HepG2 (cell line): ENCODE measurements around the gene VWA1. TPM values are rescaled to one million over a fixed set of nuclear protein-coding genes. Genes with fewer than 3 reads are reported as not detected.

Experiments
- ARID2 ChIP-seq: sonication (generic); formaldehyde crosslinking; IDR thresholded peaks from 2 replicates; pipeline ENCODE4 v1.8.1; 2022; ENCODE audit warnings: mild to moderate bottlenecking, missing genetic modification reagents, borderline replicate concordance
- CHD2 ChIP-seq: IDR thresholded peaks from 2 replicates; pipeline ENCODE4 v1.6.1; 2011; ENCODE audit warnings: low read depth, low read length, improper control_type of control experiment
- CREM ChIP-seq, 2 experiments: sonication (generic) in 1 of 2; formaldehyde crosslinking in 1 of 2; IDR thresholded peaks; 2 replicates each; pipeline versions ENCODE4 v1.4.0 to v1.6.1; 2016 to 2020; ENCODE audit warnings: antibody characterized with exemption in 1 of 2, mild to moderate bottlenecking in 1 of 2, missing genetic modification reagents in 1 of 2
- DMAP1 ChIP-seq: IDR thresholded peaks from 2 replicates; pipeline ENCODE4 v1.6.1; 2016
- HNRNPLL ChIP-seq: fragments of 200-400 bp; formaldehyde crosslinking; IDR thresholded peaks from 2 replicates; pipeline ENCODE4 v1.6.1; 2017; ENCODE audit warnings: mild to moderate bottlenecking, low read depth, low read length; ENCODE audit not compliant: poor library complexity, severe bottlenecking
- ISL2 ChIP-seq: sonication (generic); formaldehyde crosslinking; IDR thresholded peaks from 2 replicates; pipeline ENCODE4 v1.5.0; 2020; ENCODE audit warnings: missing genetic modification reagents
- KDM3A ChIP-seq: IDR thresholded peaks from 2 replicates; pipeline ENCODE4 v1.6.1; 2018; ENCODE audit warnings: low read depth, missing compliant biosample characterization
- MEIS1 ChIP-seq: sonication (generic); formaldehyde crosslinking; IDR thresholded peaks from 2 replicates; pipeline ENCODE4 v1.9.0; 2021; ENCODE audit warnings: mild to moderate bottlenecking, missing genetic modification reagents, moderate library complexity, borderline replicate concordance
- MXD4 ChIP-seq: IDR thresholded peaks from 2 replicates; pipeline ENCODE4 v1.6.1; 2016; ENCODE audit warnings: mild to moderate bottlenecking, missing biosample characterization, missing genetic modification reagents
- NFKBIZ ChIP-seq: IDR thresholded peaks from 2 replicates; pipeline ENCODE4 v1.6.1; 2018; ENCODE audit warnings: missing genetic modification reagents, missing compliant biosample characterization
- RARA ChIP-seq: IDR thresholded peaks from 2 replicates; pipeline ENCODE4 v1.6.1; 2016; ENCODE audit warnings: missing genetic modification reagents, missing compliant biosample characterization
- RBFOX2 ChIP-seq: fragments of 200-400 bp; formaldehyde crosslinking; IDR thresholded peaks from 2 replicates; pipeline ENCODE4 v1.6.1; 2017; ENCODE audit warnings: low read depth, mild to moderate bottlenecking, low read length
- RXRA ChIP-seq: sonication (generic); formaldehyde crosslinking; IDR thresholded peaks from 2 replicates; pipeline ENCODE4 v1.5.1; 2020; ENCODE audit warnings: missing genetic modification reagents
- SNAPC4 ChIP-seq: sonication (generic); formaldehyde crosslinking; IDR thresholded peaks from 2 replicates; pipeline ENCODE4 v1.4.0; 2020; ENCODE audit warnings: mild to moderate bottlenecking, missing genetic modification reagents
- SRSF1 ChIP-seq: fragments of 200-400 bp; formaldehyde crosslinking; optimal IDR thresholded peaks from 2 replicates; pipeline ENCODE3; 2017; ENCODE audit warnings: mild to moderate bottlenecking, low read depth, low read length, moderate library complexity
- TRIM24 ChIP-seq: sonication (generic); formaldehyde crosslinking; IDR thresholded peaks from 2 replicates; pipeline ENCODE4 v1.8.0; 2022; ENCODE audit warnings: mild to moderate bottlenecking, missing genetic modification reagents
- ZBTB20 ChIP-seq: sonication (generic); formaldehyde crosslinking; IDR thresholded peaks from 2 replicates; pipeline ENCODE4 v1.8.1; 2023; ENCODE audit warnings: missing genetic modification reagents, low read depth, mild to moderate bottlenecking, borderline replicate concordance
- ZNF124 ChIP-seq: sonication (generic); formaldehyde crosslinking; IDR thresholded peaks from 2 replicates; pipeline ENCODE4 v1.4.0; 2020; ENCODE audit warnings: missing genetic modification reagents
- ZNF234 ChIP-seq: sonication (generic); formaldehyde crosslinking; conservative IDR thresholded peaks from 2 replicates; pipeline ENCODE4 v1.5.1; 2020; ENCODE audit warnings: mild to moderate bottlenecking, missing genetic modification reagents
- ZNF251 ChIP-seq: sonication (generic); formaldehyde crosslinking; IDR thresholded peaks from 2 replicates; pipeline ENCODE4 v1.9.0; 2021; ENCODE audit warnings: mild to moderate bottlenecking, missing genetic modification reagents
- ZNF317 ChIP-seq: sonication (generic); formaldehyde crosslinking; IDR thresholded peaks from 2 replicates; pipeline ENCODE4 v1.5.0; 2020; ENCODE audit warnings: mild to moderate bottlenecking, missing genetic modification reagents
- ZNF343 ChIP-seq: sonication (generic); formaldehyde crosslinking; IDR thresholded peaks from 2 replicates; pipeline ENCODE4 v1.4.0; 2020; ENCODE audit warnings: mild to moderate bottlenecking, missing genetic modification reagents
- ZNF414 ChIP-seq: sonication (generic); formaldehyde crosslinking; IDR thresholded peaks from 2 replicates; pipeline ENCODE4 v1.5.0; 2020; ENCODE audit warnings: missing genetic modification reagents
- ZNF510 ChIP-seq: sonication (generic); formaldehyde crosslinking; IDR thresholded peaks from 2 replicates; pipeline ENCODE4 v1.4.0; 2020; ENCODE audit warnings: low read depth, mild to moderate bottlenecking, missing genetic modification reagents
- ZNF772 ChIP-seq: sonication (generic); formaldehyde crosslinking; IDR thresholded peaks from 2 replicates; pipeline ENCODE4 v1.5.0; 2020; ENCODE audit warnings: mild to moderate bottlenecking, missing genetic modification reagents
- polyA plus RNA-seq, 8 experiments: library from polyadenylated mRNA; depleted of rRNA in 3 of 8; stranded (reverse) in 7 of 8; unstranded in 1 of 8; fragments of >200 nt; fragmentation: Illumina TruSeq in 4 of 8; extraction: Trizol in 4 of 8; gene quantifications; 2 replicates each; pipeline versions ENCODE4 v1.2.1 to v1.2.3, GENCODE V29; 2011 to 2016; ENCODE audit warnings: low read depth in 4 of 8, missing spikeins in 1 of 8, mixed read lengths in 1 of 8; ENCODE audit not compliant: insufficient read depth in 1 of 8
- total RNA-seq, 5 experiments: library from RNA; depleted of rRNA; stranded (reverse); fragments of >200 nt; fragmentation: Illumina TruSeq; extraction: Trizol; gene quantifications; 2 replicates each; pipeline ENCODE4 v1.2.3, GENCODE V29; 2016; ENCODE audit warnings: low read depth in 1 of 5

Gene VWA1
- total and polyA plus RNA-seq, 2 of the 13 experiments (the other 11 are each of a cell fraction or from before 2014, with no cell fraction given), result 40.9 to 57.5 TPM

GRCh38 chr1:1441002-1441888, 5.8 kb downstream of the VWA1 start (continued):
- TF ChIP-seq RBFOX2 (peak; percentile 72), ZNF124 (CRISPR knock-in tag) (peak; percentile 67; the same call in 1 of the 2 replicates), CHD2 (no peak), ISL2 (CRISPR knock-in tag) (0 out of 2 replicates have a peak, but pooled peaks have one; percentile 26), NFKBIZ (CRISPR knock-in tag) (no peak), ARID2 (CRISPR knock-in tag) (0 out of 2 replicates have a peak, but pooled peaks have one; percentile 52), KDM3A (CRISPR knock-in tag) (peak; percentile 61; the same call in 1 of the 2 replicates), CREM (IDR thresholded peaks at IDR 0.05) (no peak), CREM (CRISPR knock-in tag; IDR thresholded peaks at IDR 0.05) (no peak), DMAP1 (CRISPR knock-in tag) (peak; percentile 70; the same call in 1 of the 2 replicates), ZNF234 (no peak), SNAPC4 (CRISPR knock-in tag) (peak; percentile 75; the same call in 1 of the 2 replicates), RXRA (peak; percentile 87), ZNF414 (CRISPR knock-in tag) (peak; percentile 80), TRIM24 (no peak), SRSF1 (peak; percentile 75), ZNF317 (CRISPR knock-in tag) (0 out of 2 replicates have a peak, but pooled peaks have one; percentile 19), ZNF510 (0 out of 2 replicates have a peak, but pooled peaks have one; percentile 44), RARA (peak; percentile 79), ZNF251 (CRISPR knock-in tag) (0 out of 2 replicates have a peak, but pooled peaks have one; percentile 75), ZNF772 (0 out of 2 replicates have a peak, but pooled peaks have one; percentile 47), MXD4 (CRISPR knock-in tag) (peak; percentile 32; the same call in 1 of the 2 replicates), HNRNPLL (peak; percentile 15), MEIS1 (CRISPR knock-in tag) (peak; percentile 72; the same call in 1 of the 2 replicates), ZNF343 (peak; percentile 87), ZBTB20 (CRISPR knock-in tag) (0 out of 2 replicates have a peak, but pooled peaks have one; percentile 33)
